NCI-H2227 (cell line): ENCODE data around the gene ADCY1.

Experiments
- DNase-seq: peaks from one replicate; lab custom pipeline; 2025; ENCODE audit not compliant: unreplicated experiment; lab: John Stamatoyannopoulos, UW

Gene ADCY1

DNA sequence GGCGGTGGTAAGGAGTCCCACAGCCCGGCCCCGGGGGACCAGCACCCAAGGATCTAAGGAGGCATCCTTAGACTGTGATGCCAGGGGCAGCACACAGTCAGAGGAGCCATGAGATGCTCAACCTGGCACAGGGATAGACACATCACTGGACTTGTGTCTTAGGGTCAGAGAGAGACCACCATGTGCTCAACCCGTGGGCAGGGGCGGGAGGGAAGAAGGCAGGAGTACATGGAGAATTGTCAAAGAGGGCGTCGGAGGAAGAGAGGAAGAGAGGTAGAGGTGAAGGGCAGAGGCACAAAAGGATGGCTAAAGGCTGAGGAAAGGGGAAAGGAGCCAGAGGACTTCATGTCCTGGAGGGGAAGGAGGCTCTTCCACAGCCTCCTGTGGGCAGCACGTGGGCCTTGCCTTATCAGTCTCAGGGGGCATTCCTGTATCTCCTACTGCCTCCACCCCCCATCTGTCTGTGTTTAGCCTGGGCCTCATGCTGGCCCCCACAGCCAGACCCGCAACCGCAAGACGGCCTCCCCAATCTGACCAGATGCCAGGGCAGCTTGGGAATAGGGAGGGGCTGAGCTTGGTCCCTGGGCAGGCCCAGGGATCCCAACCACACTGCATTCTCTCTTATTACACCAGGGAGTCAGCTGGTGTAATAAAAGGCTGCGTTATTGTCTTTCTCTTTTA lies 2.2 kb downstream of the ADCY1 start:
- no peak for DNase-seq

DNA sequence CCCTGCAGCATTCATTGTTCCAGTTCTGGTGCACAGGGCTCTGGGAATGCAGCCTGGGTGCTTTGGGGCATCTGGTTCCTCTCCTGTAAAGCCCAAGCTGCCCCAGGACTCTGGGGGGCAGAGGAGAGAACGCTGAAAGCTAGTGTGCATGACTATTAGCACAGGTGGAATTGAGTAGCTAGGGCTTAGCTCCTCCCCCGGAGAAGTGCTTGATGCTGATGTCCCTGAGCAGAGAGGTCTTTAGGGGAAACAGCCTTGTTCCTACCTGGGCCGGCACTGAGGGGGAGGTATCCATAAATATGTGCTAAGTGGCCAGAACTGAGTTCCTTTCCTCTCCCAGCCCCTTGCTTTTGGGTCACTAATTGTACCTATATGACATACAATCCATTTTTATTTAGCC lies 3.9 kb downstream of the ADCY1 start:
- no peak for DNase-seq

DNA sequence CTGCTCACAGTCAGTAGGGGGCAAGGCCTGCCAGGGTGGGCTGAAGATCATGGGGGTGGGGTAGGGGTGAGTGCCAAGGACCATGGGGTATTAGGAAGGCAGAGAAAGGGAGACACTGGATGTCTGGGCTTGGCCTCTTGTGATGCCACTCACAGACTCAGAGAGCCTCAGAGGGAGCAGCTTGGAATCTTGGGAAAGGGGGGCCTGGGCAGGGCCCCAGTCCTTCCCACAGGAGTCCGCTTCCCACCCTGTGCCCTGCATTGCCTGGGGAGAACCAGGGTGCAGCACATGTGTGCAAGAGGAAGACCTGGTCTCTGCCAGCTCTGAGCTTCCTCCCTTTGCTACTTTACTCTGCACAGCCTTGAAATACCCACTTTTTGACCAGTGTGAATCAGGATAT lies 4.3 kb downstream of the ADCY1 start:
- DNase-seq: no peak

DNA sequence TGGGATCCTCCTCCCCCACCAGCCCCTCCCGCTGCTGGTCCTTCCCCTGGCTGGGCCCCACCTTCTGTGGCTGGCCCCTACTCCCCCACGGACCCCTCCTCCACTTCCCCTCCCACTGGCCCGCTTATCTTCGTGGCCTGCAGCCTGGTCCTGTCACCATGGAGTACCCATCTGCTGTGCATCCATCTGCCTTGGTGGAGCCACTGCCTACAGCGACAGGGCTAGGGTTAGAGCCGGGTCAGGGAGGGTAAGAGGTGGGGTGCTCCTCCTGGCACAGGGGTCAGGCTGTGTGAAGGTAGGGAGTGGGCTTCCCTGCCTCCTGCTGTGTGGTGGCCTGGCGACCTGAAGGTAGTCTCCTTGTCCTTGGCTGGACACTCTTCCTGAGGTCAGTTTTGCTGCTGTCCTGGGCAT lies 5.2 kb downstream of the ADCY1 start:
- DNase-seq: no peak

DNA sequence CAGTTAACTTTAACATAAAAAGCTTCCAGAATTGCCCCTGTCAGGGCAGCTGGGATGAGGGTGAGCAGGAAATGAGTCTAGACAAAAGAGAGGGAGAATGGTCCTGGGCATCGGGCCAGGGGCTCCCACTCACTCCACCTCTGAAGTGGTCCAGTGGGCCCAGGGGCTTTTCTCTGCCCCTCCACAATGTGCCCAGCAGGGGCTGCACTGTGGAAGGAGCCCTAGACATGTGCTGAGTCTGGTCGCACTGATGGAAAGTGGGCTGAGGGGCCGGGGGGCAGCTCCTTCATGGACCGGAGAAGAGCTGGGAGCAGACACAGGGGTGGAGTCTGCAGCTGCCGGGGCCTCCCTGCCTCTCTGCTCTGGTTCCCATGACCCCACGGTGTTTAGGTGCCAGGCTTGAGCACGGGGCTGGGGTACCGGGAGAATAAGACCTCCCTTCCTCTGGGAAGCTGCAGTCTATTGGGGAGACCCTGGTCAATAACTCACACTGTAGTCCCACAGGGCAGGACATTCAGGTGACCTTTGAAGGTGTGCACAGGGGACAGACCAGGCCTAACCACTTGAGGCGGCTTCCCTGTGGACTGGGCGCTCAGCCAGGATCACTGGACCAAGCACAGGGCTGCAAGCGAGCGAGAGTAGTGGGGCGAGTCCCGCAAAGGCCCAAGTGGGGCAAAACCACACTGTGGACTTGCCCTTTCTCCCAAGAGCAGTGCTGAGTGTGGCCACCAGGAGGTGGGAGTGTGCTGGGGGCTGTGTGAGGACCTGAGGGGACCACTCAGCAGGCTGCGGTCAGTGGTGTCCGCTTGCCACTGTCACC lies 6.1 kb downstream of the ADCY1 start:
- no peak for DNase-seq

DNA sequence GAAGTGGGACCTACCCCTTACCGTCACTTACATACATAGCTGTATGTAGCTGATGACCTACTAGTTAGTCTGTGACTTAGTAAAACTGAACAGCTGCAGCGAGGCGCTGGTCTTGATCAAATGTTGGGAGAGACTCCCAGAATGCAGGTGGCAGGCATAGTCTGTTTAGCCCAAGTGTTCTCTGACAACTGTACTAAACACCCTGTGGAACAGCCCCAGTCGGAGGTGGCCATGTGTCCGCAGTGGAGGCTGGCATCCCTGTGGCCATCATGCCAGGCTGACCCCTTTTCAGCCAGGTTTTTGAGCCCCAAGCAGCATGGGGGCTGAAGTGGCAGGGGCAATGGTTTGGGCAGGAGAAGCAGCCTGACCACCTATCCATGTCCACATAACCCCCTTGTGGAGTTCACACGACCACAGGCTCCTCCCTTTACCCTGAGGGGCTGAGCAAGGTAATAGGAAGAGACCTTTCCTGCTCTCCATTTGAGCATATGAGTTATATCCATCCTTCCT lies 7.2 kb downstream of the ADCY1 start:
- no peak for DNase-seq

DNA sequence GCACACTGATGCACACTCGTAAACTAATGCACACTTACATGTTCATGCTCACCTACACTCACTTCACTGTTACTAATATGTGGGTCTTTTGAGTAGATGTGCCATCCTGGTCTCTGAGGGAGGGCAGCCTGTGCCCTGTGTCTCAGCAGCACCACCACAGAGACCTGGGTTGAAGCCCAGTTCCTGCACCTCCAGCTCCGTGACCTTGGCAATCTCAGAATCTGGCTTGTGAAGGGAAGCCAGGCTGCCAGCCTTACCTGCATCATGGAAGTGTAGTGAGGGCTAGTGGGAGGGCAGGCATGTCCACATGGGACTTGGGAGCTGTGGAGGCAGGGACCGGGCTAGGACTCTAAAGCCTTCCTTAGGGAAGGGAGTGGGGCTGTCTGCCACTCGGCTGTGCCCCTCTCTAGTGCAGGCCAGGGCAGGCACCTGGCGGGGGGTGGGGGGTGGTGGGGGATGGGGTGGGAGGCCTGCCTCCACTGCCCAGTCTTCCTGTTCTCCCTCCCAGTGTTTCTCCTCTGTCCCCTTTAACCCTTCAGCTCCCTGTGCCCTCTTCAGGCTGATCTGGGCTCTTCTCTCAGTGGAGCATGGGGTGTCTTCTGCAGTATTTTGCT lies 8.1 kb downstream of the ADCY1 start:
- no peak for DNase-seq

DNA sequence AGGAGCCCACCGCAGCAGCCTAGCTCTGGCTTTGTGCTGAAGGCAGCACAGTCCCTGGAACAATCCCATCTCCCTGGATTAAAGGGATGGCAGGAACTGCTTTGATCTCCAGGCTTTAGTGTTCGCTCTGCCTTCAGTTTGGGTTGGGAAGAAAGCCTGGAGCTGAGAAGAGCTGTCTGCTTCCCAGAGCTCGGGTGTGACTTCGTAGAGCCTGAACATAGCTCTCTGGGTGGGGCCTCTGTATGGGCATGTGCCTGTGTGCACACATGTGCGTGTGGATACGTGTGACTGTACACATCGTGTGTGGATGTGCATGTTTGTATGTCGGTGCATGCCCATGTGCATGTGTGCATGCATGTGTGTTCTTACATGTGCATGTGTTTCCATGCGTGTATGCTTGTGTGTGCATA lies 8.7 kb downstream of the ADCY1 start:
- DNase-seq: no peak

DNA sequence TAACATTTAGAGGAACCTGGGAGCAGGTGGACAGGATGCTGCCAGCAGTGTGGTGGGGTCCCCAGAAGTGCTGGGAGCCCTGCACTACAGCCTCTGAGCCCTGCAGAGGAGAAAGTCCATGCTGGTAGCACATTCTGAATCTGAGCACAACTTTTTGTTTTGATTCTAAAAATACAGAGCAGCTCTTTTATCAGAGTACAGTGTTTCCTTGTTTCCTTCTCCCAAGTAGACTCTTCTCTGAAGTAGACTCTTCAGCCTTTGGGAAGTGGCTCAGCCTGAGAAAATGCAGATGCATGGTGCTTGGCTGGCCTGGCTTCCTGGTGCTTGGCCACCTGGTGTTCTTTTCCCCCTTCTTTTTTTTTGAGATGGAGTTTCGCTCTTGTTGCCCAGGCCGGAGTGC lies 9.1 kb downstream of the ADCY1 start:
- no peak for DNase-seq

DNA sequence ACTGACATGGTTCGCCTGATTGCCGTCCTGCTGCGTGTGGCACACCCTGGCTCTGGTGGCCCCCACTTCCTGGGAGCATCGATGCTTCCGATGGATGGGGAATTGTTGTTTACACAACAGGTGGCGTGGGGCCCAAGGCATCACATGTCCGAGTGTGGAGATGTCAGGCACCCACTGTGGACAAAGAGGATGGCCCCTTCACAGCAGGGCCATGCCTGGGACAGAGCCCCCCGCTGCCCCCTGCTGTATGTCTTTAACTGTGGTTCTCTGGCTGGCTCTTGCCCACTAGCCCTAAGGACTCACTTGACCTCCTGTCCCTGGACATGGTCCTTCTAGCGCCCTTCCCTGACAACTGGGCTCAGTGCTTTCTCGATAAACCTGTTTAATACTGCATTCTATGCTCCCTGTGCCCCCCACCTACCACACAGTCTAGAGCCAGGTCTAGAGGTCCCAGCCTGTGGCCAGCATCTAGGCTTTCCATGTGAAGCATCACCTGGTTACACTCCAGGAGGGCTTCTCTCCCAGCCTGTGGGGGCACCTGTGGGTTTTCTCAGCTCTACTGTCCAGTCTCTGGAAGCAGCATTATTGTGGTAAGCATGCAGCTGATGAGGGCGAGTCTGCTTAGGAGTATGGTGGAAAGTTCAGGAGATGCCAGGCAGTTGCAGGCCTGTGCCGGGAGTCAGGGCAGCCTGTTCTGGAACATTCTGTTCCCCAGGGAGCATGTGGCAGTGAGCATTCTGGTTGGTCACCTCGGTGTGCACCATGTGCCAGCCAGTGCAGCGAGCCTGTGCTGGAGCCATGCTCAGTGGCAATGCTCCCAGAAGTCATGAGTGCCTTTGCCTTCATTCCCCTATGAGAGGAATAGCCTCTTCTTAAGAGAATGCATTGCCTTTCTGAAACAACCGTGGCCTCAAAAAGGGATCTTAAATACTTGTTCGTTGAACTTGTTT lies 10.4 kb downstream of the ADCY1 start:
- DNase-seq: no peak

DNA sequence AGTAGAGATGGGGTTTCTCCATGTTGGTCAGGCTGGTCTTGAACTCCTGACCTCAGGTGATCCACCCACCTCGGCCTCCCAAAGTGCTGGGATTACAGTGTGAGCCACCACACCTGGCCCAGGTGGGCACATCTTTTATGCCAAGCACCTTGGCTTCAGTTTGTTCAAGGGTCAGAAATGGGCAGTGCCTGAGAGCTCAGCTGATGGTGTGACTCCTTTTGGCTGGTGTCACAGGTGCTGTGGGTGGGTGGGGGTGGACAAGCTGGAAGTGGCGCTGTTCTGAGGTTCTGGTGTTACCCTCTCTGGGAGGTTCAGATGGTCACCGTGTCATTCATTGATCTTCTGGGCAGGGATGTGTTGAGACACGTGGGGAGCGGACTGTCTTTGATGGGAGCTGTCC lies 11.5 kb downstream of the ADCY1 start:
- DNase-seq: no peak

DNA sequence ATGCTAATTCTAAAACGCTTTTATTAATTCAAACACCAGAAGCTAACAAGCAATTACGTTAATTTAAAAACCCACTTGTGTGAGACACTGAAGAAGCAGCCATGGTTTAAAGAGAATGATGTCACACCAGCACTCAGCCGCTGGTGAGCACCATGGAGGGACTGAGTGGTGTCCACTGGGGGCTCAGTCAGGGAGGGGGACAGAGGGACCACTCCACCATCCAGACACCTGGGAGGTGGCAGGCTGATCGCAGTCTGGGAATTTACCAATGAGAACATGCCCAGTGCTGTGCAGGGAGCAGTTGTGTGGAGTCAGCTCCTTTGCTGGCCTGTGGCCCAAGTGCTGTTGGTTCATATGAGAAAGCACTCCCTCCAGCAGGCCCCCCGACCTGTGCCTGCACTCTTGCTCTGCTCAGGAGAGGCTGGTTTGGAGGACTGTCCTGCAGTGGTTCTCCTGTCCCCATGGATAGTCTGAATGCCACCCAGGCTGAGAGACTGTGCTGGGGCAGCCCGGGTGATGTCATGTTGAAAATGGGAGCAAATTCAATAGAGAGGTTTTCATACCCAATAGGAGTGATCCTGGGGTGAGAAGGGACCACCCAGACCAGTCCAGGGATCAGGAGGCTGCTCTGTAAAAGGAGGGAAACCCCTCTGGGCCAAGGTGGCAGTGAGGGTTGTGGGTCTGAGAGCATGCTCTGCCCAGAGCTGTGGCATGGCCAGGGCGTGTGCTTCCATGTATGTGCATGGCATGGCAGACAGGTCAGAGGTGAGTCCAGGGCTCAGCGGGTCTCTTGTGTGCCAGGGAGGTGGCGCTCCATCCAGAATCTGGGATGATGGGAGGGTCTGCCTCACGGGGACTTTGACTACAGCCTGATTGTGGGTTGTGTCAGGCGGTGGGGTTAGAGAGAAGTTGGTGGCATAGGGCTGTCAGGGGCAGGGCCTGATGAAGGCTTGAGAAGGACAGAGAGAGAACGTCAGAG lies 12.7 kb downstream of the ADCY1 start:
- DNase-seq: no peak

DNA sequence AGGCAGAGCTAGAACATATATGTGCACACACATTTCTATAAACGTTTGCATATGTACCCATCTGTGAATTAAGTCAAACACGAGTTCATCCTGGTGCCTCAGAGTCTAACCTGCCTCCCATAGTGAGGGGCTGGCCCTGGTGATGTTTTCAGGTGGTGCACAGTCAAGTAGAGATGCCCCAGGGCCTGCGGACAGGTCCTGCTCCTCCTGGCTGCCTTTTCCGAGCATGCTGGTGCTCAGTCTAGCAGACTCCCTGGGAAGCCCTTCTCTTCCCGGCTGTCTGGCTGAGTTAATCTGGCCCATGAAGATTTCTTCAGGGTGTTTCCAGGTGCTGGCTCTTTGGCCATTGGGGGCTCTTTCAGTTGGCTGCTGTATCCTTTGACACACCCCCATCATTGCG lies 14.3 kb downstream of the ADCY1 start:
- DNase-seq: no peak

DNA sequence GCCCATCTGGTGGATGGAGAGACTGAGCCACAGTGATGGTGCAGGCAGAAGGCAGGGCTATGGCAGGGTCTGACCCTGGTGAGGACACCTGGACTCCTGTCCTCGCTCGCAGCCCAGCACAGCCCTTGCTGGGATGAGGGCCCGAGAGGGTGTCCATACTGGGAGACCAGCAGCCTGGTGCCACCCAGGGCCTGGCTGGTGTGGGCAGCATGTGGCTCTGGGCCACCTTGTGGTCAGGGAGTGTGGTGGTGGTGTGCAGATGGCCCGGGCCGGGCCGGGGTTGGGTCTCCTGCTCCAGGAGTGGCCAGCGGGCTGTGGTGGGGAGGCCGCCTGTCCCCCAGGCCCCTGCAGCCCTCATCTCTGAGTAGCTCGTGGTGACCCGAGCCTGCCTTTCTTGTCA lies 14.9 kb downstream of the ADCY1 start:
- DNase-seq: no peak

DNA sequence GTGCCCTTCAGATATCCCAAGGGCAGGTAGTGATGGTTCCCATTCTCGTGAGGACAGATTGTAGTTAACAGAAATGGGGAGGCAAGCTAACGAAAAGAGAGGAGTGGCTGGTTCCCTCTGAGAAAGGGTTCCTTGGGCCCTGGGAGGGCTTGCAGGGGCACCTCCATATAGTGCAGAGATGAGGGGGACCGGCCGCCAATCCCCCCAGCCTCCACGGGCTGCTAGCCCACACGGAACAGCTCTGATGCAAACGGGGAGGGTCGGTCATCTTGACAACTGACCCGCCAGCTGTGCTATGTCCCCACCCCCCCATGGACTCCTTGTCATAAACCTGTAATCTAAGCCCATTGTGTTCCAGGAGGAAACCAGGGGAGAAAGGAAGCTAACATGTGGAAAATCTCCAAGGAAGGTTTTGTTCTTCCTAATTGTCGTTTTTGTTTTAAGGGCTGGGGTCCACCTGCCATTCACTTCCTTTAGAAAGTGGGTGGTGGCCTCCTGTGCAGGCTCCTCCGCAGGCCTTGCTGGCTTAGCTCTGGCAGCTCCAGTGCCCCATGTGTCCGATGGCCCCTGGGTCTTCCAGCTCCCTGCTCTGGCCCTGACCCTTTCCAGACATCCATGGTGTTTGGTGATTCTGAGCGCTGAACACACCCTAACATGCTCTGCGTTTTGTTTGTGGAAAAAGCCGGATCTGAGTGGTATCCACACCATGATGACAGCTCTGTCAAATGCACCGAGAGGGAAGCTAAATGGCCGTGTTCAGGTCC lies 15.9 kb downstream of the ADCY1 start:
- DNase-seq: no peak

DNA sequence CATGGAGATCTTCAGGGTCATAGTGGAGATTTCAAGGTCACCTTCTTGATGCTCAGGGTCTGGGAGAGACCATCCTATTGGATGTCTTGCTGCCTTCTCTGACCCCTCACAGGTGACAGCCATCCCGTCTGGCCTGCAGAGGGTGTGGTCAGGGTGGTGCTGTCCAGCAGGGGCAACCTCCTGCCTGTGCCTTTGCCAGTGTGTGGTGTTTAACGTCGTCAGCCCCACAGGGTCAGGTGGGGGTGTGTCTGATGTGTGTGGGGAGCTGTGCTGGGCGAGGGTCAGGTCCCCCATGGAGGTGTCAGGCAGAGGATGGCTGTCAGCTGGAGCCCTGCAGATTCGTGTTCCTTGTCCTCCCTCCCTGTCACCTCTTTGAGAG lies 16.5 kb downstream of the ADCY1 start:
- no peak for DNase-seq

DNA sequence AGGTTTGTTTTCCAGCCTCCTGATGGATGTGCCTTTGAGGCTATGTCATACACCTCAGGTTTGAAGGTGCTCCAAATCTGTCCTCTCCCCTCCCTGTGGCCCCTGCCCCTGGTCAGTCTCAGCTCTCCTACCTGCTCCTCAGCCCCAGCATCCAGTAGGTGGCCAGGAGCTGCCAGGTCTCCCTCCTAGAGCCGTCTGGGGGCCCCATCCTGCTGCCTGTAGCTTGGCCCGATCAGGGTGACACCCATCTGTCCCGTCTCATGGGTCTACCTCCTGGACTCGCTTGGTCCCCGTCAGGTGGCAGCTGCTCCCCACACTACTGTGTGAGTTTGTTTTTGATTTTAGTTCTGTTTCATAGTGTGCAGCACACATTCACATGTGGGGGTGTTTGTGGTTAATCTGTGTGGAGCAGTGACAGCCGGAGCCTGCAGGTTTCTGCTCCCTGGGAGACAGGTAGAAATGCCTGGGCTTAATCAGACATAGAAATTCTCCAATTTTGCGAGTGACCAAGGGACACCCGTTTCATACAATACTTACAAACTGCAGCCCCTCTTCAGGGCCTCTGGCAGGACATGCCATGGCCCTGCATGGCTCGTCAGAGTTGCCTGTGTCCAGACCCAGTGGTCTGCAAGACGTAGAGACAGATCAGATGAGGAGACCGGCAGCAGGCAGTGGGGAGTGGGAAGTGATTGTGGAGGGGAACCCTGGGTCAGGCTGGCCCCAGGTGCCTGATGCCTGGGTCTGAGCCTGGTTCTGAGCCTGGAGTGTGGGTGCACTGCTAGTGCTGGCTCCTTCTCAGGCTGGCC lies 17.1 kb downstream of the ADCY1 start:
- DNase-seq: no peak
